HG02884 (cell line): ENCODE data around the gene SIRPG.
"Not testable (repeated sequence)": the region's sequence is repeated elsewhere in the genome, so short reads cannot be mapped to it uniquely, and the experiment has no call there.

Source experiments
- ATAC-seq: cut with Tn5 transposase; IDR thresholded peaks from one replicate; pipeline ENCODE4 v1.9.1; 2021; ENCODE audit warnings: mild to moderate bottlenecking, moderate library complexity; ENCODE audit not compliant: unreplicated experiment

The SIRPG gene

DNA sequence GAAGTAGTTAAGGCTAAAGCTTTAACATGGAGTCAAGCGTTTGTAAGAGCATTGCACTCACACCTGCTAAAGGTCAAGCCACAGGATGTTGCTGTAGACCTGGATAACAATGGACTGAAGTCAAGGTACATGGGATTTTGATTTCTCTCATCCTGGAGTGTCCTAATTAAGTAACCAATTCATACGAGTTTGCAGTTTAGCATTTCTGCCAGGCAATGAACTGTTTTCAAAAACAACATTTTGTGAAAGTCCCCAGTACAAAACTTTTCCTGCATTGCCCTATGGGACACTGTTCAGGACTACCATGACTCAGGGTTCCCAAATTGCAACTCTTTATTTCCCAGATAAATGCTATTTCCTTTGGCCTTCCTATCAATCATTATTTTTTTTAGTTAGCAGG lies 20.4 kb downstream of the SIRPG start:
- ATAC-seq = no peak

DNA sequence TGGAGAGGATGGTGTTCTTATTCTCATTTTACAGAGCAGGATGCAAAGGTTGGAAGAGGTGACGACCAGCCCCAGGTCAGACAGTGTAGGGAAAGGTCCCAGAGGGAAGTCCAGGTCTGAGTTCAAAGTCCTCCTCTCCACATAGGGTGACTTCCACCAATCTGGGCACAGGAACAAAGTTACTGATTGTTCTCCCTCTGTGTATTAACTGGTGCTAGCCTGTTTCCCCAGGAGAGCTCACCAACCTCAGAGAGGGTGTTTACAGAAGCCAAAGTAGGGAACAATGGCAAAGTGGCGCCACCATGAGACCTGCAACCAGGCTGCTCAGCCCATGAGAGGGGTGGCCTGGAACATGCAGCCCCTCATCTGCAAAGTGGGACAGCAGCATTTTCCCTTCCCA lies 21.0 kb downstream of the SIRPG start:
- ATAC-seq = no peak

DNA sequence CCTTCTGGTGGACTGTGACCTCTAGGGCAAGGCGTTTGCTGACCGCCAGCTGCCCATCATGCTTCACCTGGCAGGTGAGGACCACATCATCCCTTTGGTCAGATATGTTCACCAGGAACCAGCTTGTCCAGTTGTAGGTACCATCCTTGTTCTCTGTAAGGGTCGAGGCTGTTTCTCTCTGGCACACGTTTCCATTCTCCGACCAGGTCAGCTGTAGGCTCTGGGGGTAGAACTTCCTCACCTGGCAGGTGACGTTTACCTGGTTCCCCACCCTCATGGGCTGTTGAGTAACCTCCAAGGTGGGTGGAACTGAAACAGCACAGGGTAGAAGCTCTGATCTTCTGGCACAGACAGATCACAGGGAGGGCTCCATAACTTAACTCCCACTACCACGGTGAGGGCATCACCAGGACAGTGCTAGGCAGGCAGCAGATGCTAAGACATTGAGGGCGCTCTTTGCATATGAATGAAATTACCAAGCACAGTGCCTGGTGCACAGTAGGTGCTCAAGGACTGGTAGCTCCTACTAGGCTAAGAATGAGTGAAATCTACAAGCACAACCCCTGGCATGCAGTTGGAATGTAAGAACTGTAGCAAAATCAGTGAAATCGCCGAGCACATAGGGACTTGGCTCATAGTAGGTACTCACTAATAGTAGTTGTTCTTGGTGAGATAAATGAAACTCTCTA lies 22.1 kb downstream of the SIRPG start:
- ATAC-seq = no peak

DNA sequence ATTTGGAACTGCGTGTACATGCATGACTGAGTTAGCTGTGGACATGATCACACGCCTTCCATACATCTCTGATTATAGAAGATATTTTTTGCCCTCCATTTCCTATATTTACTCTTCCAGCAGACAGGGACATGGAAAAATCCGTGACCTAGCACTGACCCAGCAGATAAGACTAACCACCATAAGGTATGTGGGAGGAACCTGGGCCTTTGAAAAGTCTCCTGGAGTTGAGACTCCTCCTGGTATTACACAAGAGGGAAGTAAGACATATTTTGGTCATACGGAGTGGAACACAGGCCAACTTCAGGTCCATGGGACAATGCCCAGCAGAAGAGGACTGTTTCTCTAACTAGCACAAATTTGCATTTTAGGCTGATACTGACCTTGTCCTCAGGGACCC lies 24.0 kb downstream of the SIRPG start:
- ATAC-seq = no peak

- no peak for ATAC-seq
Observed at GRCh38 chr20:1632178-1632577, 25.4 kb downstream of the SIRPG start.

DNA sequence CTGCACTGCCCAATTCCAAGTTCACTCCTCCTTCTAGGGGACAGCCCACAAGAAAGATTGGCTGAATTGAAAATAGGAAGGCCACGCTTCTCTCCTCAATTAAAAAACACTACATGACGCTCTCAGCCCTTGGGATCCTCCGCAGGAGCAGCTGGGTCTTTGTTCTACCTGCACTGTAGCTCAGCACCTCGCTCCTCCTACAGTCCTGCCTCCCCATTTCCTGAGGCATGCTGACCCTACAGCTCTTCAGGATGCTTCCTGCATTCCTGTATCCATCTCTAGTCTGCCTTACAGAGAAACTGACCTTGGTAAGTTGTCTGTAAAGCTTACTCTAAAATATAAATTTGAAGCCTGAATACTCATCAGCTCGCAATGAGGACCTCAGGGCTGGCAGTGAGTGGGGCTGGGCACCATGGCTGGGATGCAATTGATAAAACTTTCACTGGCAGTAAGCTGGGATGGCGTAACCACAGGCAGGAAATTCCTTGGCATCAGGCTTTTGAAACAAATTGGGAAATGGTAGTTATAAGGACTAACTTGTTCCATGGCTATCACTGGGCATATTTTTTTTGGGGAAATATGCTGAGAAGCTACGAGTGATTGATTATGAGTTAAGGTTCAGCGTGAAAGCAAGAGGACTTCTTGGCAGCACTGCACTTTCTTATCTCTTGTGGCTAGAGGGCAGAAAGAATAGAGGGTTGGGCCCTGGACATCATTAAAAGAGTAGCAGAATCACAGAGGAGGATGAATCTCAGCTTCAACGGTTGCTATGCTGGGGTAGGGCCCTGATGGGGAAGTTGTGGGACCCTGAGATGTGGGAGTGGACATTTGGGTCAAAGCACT lies 26.0 kb downstream of the SIRPG start:
- ATAC-seq = no peak

DNA sequence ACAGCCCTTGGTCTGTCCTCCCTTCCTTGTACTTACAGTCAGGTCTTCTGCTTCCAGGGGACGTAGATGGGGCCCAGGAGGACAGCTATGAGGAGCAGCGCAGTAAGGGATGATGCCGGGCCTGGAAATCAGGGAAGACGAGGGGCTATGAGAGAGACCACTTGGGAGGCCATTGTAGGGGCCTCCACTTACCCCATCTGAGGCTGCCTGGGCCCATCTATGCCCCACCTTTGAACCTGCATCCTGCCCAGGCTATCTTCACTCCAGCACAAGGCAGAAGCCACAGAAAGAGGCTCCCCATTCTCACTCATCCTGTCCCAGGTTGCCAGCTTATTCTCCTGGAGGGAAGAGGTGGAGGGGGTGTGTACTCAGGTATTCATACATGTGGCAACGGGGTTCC lies 27.4 kb downstream of the SIRPG start:
- no peak for ATAC-seq

DNA sequence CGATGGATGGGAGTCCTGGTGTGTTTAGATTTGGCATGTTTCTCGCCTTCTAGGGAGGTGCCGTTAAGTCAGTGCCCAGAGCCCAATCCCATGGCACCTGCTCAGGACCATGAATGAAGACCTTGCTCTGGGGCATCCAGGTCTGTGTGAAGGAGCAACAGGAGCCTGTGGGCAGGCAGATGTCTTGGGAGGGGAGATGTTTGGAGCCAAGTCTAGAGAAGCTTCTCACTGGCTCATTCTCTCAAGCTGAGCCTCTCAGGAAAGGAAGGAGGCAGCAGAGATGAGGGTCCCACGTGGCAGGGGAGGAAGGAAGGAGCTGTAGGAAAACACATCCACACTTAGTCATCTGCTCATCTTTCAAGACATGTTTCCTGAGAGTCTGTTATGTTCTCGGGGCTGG lies 28.3 kb downstream of the SIRPG start:
- ATAC-seq = no peak

- no peak for ATAC-seq
Observed at GRCh38 chr20:1628621-1629020, 29.0 kb downstream of the SIRPG start.

GRCh38 chr20:1627200-1627550 lies 30.4 kb downstream of the SIRPG start:
- ATAC-seq = no peak

GRCh38 chr20:1626528-1627199 lies 30.9 kb downstream of the SIRPG start:
- no peak for ATAC-seq

DNA sequence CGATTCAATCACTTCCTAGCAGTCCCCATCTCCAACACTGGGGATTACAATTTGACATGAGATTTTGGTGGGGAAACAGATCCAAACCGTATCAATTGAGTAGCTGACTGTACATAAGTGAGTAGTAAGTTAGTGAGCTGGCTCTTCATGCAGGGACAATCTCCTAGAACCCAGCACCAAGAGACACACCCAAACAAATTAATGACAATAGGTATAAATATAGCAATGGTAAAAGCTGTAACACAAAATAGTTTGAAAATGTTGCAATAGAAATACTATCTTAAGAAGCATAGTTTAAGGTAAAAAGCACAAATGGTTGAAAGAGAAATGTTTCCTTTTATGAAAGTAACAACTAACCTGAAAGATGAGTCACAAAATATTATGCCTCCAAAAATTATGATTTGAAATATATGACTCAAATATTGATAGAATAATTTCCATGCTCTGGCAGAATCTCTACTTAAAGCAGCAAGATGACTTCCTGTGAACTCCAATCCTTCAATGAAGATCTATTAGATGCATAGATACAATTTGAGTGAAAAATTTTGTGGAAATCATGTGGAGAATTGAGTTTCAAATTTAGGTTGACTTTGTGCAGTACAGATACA lies 32.4 kb downstream of the SIRPG start:
- ATAC-seq = no peak

DNA sequence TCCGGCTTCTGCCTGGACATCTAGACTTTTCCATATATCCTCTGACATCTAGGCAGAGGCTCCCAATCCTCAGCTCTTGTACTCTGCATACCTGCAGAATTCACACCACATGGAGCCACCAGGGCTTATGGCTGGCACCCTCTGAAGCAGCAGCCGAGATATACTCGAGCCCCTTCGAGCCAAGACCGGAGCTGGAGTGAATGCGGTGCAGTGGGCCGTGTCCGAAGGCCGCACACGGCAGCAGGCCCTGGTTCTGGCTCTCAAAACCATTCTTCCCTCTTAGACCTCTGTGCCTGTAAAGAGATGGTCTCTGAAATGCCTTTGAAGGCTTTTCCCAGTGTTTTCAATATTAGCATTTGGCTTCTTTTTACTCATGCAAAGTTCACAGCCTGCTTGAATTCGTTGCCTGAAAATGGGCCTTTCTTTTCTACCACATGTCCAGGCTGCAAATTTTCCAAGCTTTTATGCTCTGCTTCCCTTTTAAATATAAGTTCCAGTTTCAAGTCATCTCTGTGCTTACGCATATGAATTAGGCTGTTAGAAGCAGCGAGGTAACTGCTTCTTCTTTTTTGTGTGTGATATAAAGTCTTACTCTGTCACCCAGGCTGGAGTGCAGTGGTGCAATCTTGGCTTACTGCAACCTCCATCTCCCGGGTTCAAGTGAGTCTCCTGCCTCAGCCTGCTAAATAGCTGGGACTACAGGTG lies 33.9 kb downstream of the SIRPG start:
- ATAC-seq = no peak

GRCh38 chr20:1622450-1622849 lies 35.1 kb downstream of the SIRPG start:
- no peak for ATAC-seq

DNA sequence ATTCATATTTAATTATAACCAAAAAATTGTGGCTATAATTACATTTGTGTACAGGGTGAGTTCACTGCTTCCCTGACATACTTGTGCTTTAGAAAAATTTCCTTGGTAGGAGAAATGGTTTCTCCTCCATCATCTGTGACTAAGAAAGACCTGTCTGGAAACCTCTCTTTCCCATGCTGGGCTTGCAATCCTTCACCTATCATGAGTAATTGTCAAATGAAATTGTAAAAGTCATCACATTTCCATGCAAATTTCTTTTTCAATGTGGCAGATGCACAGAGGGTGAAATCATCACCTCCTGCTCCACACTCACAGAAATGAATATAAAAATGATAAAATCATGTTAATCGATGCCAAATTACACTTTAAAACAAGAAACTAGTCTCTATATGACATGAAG lies 36.3 kb downstream of the SIRPG start:
- ATAC-seq = no peak

GRCh38 chr20:1619861-1620444 lies 37.6 kb downstream of the SIRPG start, which contains the start of gene SIRPB1:
Gene SIRPB1 (minus strand): TSS chr20:1620009. CDS start chr20:1619944, 65 bp downstream.
- no peak for ATAC-seq

- ATAC-seq = no peak
Observed at GRCh38 chr20:1618954-1619540, 38.5 kb downstream of the SIRPG start.

GRCh38 chr20:1618479-1618878 lies 39.1 kb downstream of the SIRPG start:
- ATAC-seq = no peak

GRCh38 chr20:1616858-1617434 lies 40.6 kb downstream of the SIRPG start:
- ATAC-seq = no peak

- not testable (repeated sequence) for ATAC-seq
Observed at GRCh38 chr20:1610404-1610803, 47.2 kb downstream of the SIRPG start.
